ENCODE data around the gene MBD3L3.

DNA sequence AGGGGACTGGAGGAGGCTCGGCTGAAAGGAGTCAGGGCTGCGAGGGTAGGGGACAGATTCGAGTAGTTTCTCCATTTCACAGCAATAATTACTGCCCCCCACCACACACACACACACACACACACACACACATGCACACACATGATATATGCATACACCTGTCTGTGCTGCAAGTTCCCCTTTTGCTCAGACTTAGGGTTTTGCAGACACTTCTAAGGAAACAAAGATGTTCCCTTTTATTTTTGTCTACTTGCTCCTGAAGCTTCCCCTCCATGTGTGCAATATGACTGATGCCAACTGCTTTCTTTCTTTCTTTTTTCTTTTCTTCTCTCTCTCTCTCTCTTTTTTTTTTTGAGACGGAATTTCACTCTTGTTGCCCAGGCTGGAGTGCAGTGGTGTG is 50.6 kb downstream of the MBD3L3 start:
- TF ChIP-seq, protein P1, sequence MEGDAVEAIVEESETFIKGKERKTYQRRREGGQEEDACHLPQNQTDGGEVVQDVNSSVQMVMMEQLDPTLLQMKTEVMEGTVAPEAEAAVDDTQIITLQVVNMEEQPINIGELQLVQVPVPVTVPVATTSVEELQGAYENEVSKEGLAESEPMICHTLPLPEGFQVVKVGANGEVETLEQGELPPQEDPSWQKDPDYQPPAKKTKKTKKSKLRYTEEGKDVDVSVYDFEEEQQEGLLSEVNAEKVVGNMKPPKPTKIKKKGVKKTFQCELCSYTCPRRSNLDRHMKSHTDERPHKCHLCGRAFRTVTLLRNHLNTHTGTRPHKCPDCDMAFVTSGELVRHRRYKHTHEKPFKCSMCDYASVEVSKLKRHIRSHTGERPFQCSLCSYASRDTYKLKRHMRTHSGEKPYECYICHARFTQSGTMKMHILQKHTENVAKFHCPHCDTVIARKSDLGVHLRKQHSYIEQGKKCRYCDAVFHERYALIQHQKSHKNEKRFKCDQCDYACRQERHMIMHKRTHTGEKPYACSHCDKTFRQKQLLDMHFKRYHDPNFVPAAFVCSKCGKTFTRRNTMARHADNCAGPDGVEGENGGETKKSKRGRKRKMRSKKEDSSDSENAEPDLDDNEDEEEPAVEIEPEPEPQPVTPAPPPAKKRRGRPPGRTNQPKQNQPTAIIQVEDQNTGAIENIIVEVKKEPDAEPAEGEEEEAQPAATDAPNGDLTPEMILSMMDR (conservative IDR thresholded peaks at IDR 0.05) = no peak
- TF ChIP-seq ZFX (IDR thresholded peaks at IDR 0.05) = no peak
